EH (cell line): Measurements from ENCODE around the gene SHC3.

ENCODE experiments used
- DNase-seq: peaks from one replicate; pipeline ENCODE4 v3.0.0-alpha.2; 2015; ENCODE audit warnings: low read depth

Gene SHC3

DNA sequence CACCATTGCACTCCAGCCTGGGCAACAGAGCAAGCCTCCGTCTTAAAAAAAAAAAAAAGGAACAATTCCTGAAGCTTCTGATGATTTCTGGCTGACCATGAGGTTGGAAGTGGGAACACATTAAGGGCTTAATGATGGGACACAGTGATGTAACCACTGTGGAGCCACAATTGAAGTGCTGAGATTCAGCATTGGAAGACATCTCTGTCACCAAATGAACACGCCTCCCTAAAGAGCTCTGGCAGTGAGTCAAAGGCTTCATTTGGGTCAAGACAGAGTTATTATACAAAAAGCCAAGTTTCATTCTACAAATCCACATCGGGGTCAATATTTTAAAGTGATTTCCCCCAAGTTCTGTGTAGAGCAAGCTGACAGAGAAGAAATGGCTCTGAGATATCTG, 191.8 kb downstream of the SHC3 start:
- DNase-seq = no peak

DNA sequence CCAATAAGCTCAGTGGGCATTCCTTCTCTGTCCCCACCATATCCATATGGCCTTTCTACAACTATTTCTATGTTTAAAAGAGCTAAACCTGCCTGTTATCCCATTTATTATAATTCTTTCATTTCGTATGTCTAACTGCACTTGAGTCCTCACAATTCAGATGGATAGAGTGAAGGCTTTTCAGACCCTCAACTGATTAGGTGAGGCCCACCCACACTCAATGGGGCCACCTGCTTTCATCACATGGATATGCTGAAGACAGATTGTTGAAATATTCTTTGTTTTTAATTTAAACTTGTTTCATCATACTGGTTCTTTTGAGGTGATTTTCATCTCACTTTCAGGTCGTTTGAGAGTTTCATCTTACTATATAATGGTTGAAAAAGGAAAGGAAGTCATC, 193.0 kb downstream of the SHC3 start:
- DNase-seq = no peak

DNA sequence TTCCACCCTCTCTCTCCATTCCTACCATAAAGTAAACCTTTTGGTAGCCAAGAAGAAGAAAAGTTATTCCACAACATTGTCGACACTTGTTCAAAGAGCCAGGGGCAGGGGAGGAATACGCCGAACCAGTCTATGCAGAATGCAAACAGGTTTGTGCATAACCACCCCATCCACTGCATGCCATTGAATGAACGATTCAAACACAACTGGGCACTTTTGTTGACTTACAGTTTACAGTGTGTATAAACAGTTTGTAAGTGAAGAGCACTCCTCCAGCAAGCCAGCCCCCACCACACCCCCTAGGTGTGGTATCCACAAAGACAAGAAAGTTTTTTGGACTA, 194.1 kb downstream of the SHC3 start:
- no peak for DNase-seq

DNA sequence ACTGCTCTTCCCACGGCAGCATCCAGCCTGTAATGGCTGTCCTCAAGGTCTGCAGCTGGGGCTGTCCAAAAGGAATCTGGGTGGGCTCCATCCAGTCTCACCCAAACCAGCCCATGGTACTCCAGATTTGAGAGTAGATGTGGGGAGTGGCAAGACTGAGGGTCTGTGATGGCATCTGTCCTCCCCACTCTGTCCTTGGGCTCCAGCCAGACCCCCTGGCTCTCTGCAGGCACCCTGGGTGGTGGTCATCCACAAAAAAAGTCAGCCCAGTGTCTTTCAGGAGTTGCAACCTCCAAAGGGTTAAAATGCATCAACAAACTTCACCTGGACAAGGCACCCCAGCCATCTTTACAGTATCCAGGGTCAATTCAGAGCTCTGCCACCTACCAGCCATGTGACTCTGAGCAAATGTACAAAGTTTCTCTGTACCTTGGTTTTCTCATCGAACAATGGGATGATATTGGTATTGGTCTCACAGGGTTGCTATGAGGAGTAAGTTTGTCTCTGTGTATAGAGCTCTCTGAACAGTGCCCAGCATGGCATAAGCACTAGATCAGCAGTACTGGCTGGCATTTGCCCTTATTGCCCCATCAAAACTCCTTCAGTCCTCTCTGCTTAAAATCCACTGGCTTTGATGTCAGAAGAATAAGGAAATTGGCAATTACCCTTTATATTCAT, 194.6 kb downstream of the SHC3 start:
- no peak for DNase-seq

DNA sequence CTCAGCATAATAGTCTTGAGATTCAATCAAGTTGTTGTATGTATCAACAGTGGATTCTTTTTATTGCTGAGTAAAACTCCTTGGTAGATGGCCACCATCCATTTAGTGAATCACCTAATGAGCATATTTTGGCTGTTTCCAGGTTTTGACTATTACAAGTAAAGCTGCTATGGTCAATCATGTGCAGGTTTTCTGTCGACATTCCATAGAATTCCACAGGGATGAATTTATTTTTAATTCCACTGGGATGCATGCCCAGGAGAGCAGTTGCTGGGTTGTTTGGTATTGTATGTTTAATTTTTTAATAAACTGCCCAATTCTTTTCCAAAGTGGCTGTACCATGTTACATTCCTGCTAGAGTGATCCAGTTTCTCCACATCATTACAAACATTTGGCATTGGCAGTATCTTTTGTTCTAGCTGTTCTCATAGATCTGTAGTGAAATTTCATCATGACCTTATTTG, 197.8 kb downstream of the SHC3 start:
- peak; percentile 90 for DNase-seq

DNA sequence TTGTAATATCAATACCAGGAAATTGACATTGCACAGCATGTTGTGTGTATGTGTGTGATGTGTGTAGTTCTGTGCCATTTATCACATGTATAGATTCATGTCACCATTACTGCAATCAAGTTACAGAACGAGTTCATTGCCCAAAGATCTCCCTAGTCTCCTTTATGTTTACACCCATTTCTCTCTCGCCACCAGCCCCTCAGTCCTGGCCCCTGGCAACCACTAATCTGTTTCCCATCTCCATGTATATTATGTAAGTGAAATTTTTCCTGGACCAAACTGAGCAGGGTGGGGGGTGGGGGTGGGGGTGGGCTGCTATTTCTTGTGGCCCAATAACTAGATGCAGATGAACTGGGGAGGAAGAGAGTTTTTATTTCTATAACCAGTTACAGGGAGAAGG, 198.8 kb downstream of the SHC3 start:
- DNase-seq = no peak

DNA sequence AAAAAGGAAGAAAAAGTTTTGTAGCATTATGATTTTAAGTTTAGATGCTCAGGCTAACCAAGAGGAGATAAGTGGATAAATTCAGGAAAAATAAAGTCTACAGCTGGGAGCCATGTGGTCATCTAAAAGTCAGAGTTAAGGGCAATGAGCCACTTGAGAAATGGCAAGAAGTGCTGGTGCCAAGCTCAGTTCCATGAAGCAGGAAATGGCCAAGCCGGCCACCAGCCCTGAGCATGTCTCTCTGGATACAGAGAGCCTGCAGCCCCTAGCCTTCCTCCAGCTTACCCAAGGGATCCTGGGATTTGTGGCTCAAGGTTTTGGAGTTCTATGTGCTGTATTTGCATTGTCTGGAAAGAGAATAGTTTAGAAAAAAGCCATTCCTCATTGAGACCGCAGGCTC, 199.6 kb downstream of the SHC3 start:
- no peak for DNase-seq

DNA sequence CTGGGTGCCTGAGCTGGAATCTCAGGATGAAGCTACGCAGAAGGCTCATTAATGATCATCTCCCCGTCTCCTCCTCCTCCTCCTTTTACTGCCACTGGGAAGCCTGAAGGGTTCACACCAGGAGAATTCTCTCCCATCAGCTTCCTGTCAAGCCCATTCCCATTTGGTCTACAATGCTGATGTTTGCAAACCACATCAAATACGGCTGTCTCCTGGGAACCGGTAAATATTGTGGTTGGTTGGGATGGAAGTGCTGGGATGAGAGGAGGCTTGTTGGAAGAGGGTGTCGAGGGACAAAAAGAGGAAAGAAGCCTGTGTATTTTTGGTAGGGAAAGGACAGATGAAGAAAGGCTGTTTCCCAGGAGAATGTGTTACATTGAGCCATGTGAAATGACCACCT, 200.6 kb downstream of the SHC3 start:
- no peak for DNase-seq

DNA sequence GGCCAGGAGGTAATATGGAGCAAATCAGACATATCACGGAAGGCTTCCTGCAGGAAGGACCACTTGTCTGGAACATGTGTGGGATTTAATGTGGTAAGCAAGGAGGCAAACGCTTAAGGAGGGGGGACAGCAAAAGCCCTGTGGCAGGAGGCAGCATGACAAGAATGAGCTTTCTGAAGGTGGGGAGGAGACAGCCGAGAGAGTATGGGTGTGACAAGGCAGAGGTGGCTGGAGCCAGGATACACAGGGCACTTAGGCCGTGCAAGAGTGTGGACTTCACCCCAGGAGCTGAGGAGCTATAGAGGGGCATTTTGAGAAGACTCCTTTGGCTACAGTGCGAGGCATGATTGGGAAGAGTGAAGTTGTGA, 201.7 kb downstream of the SHC3 start:
- DNase-seq = no peak

DNA sequence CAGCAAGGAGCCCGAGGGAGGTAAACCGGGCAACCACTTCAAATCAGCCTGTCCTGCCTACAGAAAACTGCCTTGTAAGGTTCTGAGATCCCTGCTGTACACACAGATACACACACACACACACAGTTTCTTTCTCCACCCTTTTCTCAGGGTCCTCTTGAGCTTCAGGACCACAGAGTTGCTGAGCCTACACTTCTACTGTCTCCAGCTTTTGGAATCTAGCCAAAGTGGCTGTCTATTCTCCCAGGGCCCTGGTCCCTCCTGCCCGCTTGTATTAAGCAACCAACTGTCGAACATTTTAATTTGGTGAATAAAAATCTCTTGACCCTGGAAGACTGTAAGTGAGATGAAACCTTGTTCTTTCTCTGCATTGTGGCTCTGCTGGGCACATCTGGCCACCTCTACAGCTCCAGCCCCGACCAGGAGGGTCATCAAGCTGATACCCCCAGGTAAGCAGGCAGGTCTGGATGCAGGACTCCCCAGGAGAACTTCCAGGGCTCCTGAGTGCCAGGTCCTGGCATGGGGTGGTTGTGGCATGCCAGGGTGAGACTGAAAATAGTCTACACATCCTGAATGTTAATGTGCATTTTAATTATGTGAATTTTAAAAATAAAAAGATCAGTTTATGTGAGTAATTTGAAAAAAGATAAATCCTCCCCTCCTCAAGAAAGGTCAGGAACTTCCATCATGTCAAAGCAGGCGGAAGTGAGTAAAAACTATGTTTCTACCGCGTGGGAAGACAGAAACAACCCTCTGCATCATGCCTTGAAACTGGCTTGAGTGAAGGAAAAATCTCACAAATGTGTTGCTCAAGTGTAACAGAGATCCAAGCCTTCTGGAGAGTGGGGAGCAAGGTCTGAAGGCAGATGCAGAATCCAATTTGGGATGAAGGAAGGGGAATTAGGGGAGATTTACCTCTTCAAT, 202.4 kb downstream of the SHC3 start:
- DNase-seq = no peak

DNA sequence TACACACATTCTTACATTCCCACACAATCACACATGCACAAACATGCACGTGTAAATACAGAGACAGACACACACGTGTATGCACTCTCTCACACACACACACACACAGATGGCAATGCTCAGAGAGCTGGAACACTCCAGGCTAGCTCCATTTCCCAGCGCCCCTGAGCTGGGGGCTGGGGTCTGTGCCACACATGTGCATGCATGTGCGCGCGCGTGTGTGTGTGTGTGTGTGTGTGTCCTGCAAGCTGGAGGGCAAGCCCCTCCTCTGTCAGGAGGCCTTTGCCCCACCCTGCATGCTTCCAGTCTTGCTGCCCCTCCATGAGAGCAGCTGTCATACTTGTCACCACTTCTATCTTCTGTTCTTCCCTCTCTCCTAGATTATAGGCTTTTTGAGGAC, 204.0 kb downstream of the SHC3 start:
- no peak for DNase-seq

DNA sequence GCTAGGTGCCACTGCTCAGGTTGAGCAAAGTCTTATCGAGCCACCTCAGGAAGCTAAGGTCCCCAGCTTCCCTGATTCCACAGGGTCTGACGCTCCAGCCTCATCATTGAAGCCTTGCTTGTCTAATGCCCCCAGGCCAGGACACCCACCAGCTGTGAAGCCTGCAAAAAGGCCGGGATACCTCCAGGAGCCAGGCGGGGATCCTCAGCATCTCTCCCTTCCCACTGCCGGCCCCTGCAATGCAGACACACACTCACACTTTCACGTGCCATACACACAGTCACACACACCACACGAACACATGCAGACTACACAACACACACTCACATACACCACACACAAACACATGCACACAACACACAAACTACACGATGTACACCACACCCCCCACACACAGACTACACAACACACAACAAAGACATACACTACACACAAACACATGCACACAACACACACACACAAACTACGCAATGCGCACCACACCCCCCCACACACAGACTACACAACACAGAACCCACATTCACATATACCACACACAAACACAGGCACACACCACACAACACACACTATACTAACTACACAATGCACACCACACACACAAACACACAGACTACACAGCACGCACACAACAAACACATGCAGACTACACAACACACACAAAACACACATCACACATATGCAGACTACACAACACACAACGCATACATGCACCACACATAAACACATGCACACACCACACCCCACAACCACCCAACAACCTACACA, 205.2 kb downstream of the SHC3 start:
- no peak for DNase-seq

DNA sequence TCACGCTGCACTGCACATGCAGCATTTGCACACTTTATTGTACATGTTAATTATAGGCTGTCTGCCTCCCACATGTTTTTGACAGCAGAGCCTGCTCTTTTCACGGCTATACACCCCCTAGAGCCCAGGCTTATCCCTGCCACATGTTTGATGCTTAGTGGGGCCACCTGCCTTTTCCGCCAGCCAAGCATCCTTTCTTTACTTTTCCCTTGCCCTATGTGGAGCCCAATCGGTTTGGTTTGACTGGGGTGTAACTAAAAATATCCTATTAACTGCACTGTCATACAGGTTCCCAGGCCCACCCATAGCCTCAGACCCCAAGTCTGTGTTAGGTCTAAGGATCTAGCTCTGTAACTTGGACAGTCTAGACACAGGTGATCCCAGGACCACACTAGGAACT, 206.2 kb downstream of the SHC3 start:
- DNase-seq = no peak

DNA sequence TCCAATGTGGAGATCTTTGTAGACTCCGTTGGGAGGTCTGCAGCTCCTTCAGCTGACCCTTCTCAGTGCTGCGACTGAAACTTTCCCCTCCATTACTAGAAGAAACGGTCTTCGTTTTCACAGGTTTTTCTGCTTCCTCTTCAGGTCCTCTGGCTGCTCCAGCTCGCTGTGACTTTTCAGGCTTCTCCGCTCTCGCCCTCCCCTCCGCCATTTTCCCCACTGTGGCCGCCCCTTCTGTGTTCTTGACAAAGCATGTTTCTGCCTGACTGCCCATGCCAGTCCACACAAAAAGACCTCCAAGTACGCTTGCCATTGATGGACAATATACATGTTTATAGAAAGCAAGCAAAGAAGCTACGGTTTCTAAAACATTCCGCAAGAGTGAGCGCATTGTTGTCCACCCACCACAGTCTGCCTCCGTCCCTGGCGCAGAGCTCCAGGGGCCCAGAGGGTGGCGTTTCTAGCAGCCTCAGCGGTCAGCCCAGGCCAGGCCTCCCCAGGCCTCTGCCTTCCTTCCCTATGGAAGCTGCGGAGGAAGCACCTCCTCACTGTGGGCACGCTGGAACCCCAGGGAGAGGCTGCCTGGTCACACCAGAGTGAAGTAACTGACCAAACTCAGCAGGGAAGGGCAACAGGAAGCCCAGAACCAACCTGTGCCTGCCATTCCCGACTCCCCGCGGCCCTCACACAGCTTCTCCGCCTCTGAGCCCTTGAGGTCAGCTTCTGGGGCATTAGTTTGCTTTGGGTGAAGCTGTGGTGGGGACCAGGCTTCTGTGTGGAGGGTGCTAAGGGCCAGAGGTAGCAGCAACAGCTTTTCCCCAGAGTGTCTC, 207.3 kb downstream of the SHC3 start:
- DNase-seq = no peak

DNA sequence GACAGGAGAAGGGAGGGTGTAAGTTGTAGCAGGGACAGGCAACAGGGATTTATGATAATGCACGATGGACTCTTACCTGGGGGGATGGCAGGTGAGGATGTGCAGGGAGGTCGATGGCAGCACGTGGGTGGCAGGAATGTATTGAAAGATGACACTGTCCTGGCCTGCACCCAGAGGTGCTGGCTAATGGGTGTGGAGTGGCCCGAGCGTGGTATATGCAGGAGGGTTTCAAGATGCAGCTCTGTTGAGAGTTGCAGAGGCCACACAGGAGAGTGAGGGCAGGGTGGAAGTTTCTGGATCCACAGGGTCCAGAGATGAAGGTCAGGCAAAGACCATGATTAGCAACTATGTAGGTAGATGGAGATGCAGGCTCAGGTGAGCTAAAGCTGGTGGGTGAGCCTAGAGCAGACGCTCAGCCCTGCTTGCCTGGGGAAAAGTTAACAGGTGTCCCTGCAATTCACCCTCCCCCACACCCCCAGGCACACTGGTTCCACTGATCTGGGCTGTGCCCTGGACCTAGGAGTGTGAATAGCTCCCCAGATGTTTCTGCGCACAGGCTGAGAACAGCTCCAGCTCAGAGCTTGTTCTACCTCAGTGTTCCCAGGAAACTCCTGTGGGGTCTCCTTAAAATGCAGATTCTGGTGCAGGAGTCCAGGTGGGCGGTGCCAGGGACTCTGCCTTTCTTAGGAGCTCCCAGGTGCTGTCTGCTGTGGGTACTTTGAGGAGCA, 208.8 kb downstream of the SHC3 start:
- DNase-seq = no peak

DNA sequence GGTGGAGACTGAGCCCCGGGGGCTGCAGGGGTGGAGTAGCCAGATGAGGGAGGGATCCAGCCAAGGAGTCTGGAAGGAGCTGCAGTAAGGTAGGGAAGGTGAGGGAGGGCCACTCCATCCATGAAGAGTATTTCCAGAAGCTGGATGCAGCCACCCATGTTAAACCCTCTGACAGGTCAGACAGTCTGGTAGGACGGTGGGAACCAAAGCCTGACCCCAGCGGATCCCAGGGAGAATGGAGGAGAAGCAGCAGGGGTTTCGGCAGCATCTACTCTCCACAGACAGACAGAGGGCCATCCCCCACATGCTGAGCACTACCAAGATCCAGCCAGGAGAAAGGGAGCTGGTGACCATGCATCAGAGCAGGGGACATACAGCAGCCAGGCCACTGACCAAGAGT, 209.8 kb downstream of the SHC3 start:
- no peak for DNase-seq

DNA sequence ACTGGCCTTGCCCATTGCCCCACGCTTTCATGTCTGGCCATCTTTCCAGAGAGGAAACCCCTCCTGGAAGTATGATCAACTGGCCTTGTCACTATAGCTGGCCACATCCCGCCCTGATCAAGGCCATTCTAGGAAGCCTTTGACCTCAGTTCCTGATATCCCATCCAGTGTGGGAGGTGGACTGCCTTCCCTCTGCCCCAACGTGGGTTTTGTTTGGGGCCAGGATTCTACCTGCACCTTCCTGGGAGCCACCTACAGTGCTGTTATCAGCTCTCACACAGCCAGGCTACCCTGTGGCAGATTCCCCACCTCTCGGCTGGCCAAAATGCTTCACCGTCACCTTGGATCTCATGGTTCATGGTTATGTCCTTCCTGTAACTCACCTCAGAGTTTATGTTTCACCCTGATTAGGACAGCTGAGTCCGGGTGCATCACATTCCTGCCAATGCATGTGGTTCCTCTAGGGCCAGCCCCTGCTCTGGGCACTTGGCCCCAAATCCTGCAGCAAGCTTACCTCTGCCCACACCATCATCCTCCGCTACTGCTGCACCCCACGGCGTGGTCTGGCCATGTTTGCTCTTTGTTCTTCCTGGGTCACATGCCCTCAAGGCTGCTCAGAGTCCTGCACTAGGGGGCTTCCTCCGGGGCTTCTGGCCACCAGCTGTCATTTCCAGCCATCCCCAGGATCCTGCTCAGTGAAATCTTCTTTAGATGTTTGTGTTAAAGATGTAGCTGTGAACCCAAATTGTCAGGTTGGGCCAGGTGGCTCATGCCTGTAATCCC, 211.5 kb downstream of the SHC3 start:
- no peak for DNase-seq

DNA sequence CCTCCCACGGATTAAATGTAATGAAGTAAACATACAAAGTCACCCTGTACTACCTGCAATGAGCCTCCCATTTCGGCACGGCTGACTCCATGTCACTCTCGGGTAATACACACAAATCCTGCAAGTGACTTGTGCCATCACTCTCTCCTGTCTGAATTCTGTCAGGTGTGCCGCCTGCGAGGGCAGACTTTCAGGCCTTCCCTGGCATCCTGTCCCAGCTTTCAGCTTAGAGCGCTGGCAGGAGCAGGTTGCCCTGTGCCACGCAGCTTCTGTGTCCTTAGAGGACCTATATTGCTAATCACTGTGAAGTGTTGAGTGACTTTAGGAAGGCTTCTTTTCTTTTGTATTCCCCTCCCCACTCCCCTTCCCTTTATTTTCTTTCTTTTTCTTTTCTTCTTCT, 213.1 kb downstream of the SHC3 start:
- DNase-seq = no peak

DNA sequence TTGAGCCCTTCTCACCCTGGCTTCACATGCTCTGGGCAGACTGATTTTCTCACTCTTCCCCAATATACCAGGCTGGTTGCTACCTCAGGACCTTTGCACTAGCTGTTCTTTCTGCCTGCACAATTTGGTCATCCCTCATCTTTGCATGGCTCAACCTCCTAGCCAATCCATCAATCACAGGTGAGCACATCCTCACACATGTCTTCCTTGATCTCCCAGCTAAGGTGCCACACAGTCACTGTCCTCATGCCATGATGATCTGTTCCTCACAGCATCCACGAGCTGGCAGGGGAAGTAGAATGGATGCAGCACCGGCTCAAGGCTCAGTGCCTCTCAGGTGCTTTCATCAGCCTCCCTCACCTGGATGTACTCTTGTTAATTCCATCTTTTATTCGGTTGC, 218.0 kb downstream of the SHC3 start:
- no peak for DNase-seq

DNA sequence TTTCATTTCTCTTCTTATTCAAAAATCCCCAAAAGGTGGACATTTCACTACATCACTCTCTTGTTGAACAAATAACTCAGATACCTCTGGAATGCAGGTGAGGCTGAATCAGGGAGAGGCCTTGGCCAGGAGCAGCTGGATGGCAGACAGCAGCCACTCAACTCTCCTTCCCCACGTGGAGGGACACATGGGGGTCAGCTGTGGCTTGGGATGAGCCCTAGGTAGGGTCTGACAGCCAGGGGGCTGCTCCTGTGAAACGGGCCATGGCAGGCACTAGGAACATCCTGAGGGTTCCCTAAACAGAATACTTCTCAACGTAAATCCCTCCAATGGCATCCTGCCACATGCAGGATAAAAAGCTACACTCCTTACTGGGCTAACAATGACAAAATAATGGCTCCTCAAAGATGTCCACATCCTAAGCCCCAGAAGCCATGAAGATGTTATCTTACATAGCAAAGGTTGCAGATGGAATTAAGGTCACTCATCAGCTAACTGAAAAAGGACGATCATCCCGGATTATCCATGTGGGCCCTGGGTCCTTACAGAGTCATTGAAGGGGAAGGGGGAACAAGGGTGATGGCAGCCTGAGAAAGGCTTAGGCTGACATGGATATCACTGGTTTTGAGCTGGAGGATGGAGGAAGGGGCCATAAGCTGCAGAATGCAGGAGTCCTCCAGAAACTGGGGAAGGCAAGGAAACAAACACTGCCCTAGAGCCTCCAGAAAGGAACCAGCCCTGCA, 218.7 kb downstream of the SHC3 start:
- DNase-seq = no peak
